ENCODE data around the gene PAPSS1. TPM values are rescaled to one million over a fixed set of nuclear protein-coding genes. Genes with fewer than 3 reads are reported as not detected.

PAPSS1 gene
- total and polyA plus RNA-seq, 9 of the 15 experiments (the other 6 are each of a cell fraction or from before 2014, with no cell fraction given), result 21.1 to 53.9 (median 41.9) TPM

GRCh38 chr4:107655289-107655688, 64.7 kb downstream of the PAPSS1 start:
- Histone ChIP-seq H3K4me1 (replicated peaks in 1 of 2; ENCODE audit: control insufficient read depth in 2 of 2, insufficient read depth in 2 of 2, low read length in 2 of 2) (no peaks in the 10 kb centered on the region), H3K9me3 (replicated peaks; ENCODE audit: control insufficient read depth, insufficient read depth, low read depth, low read length) (no peaks in the 10 kb centered on the region), H3K36me3 (ENCODE audit: control insufficient read depth, insufficient read depth, low read length) (peaks cover 4% of the 10 kb centered on the region; the same call in 1 of the 3 replicates), H2AFZ (ENCODE audit: low read depth, low read length) (no peak overlapping the region), H3K9ac (ENCODE audit: insufficient read depth in 1 of 2, low read depth in 2 of 2, low read length in 2 of 2) (no peak overlapping the region), H3K4me3 (no peak overlapping the region), H3K4me2 (ENCODE audit: insufficient read depth, low read length) (no peak overlapping the region), H3K27me3 (ENCODE audit: control insufficient read depth in 2 of 2, insufficient read depth in 2 of 2, low read length in 2 of 2) (no peaks in the 10 kb centered on the region), H3K79me2 (ENCODE audit: control insufficient read depth, insufficient read depth, low read length) (no peaks in the 10 kb centered on the region), H3K27ac (ENCODE audit: extremely low read depth, low read depth, low read length) (no peak overlapping the region), H4K20me1 (replicated peaks; ENCODE audit: control insufficient read depth, insufficient read depth, low read length) (no peaks in the 10 kb centered on the region), H3K9me1 (ENCODE audit: control insufficient read depth, insufficient read depth, low read length) (no peaks in the 10 kb centered on the region)
- intact Hi-C loops (cut with micrococcal nuclease), result no loop called here
- no TSS peak for BruUV-seq (replicated peaks)
- ChIA-PET CTCF (ENCODE audit: low intra/inter-chr PET ratio) (interaction anchor here (0.9 kb wide), 1 partner anchor 77 kb away, joined by 4 read pairs; no protein-coding TSS in a partner anchor), POLR2A (no interaction called here)
- no peak for ATAC-seq
- no peak for FAIRE-seq
- TF ChIP-seq SIX5 (IDR thresholded peaks at IDR 0.05; ENCODE audit: borderline replicate concordance in 1 of 2, insufficient read depth in 1 of 2, low read depth in 1 of 2, low read length in 2 of 2) (no peak), SMARCA4 (IDR thresholded peaks at IDR 0.05) (no peak), HDAC2 (IDR thresholded peaks at IDR 0.05) (no peak), ZBED1 (IDR thresholded peaks at IDR 0.05) (no peak)
- TF ChIP-seq, protein P1, sequence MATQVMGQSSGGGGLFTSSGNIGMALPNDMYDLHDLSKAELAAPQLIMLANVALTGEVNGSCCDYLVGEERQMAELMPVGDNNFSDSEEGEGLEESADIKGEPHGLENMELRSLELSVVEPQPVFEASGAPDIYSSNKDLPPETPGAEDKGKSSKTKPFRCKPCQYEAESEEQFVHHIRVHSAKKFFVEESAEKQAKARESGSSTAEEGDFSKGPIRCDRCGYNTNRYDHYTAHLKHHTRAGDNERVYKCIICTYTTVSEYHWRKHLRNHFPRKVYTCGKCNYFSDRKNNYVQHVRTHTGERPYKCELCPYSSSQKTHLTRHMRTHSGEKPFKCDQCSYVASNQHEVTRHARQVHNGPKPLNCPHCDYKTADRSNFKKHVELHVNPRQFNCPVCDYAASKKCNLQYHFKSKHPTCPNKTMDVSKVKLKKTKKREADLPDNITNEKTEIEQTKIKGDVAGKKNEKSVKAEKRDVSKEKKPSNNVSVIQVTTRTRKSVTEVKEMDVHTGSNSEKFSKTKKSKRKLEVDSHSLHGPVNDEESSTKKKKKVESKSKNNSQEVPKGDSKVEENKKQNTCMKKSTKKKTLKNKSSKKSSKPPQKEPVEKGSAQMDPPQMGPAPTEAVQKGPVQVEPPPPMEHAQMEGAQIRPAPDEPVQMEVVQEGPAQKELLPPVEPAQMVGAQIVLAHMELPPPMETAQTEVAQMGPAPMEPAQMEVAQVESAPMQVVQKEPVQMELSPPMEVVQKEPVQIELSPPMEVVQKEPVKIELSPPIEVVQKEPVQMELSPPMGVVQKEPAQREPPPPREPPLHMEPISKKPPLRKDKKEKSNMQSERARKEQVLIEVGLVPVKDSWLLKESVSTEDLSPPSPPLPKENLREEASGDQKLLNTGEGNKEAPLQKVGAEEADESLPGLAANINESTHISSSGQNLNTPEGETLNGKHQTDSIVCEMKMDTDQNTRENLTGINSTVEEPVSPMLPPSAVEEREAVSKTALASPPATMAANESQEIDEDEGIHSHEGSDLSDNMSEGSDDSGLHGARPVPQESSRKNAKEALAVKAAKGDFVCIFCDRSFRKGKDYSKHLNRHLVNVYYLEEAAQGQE (IDR thresholded peaks at IDR 0.05; ENCODE audit: borderline replicate concordance), result no peak
- TF ChIP-seq, protein P1 (CRISPR knock-in tag; IDR thresholded peaks at IDR 0.05; ENCODE audit: low read depth), result no peak
- DNase-seq (ENCODE audit: extremely low read depth in 1 of 4, low spot score in 3 of 4), result no peak
- in situ Hi-C loops (cut with MboI), result no loop called here

All from K562 (cell line).